Stimulated activated CD4-positive, alpha-beta T cell treated with anti-CD3 and anti-CD28 coated beads, Interleukin-12 subunit alpha, Interleukin-12 subunit beta, amount 100 ng/mL, for 4 hours (primary cell): Measurements from ENCODE around the gene TP53BP1.
"Not testable (repeated sequence)": the region's sequence is repeated elsewhere in the genome, so short reads cannot be mapped to it uniquely, and the experiment has no call there.

ENCODE experiments used
- DNase-seq: peaks from one replicate; pipeline ENCODE4 v3.0.0-alpha.2; 2020

TP53BP1 gene

DNA sequence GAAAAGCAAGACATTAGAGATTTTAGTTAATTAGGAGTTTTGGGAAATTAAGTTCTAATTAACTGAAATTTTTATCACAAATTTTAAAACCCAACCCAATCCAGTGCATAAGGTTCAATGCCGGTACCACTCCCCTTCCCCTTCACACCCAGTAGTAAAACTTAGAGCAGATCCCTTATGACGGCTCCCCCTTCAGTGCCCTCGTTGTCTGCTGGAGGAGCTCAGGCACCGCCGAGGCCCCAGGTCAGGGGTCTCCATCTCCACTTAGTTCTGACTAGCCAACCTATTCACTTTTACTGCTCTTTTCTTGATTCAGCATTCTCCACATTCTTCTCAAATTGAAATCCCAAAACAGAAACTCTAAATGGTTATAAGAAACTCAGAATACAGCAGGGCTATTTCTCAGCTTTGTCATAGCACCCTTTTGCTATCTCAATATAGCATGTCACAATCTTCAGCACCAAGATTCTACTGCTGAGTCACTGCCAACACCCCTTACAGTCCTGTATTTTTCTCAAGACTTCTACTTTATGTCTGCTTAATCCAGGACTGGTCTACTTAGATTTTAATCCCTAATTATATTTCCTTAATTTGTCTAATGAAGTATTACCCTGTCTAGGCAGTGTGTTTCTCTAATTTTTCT is 82.3 kb downstream of the TP53BP1 start:
- DNase-seq = no peak

DNA sequence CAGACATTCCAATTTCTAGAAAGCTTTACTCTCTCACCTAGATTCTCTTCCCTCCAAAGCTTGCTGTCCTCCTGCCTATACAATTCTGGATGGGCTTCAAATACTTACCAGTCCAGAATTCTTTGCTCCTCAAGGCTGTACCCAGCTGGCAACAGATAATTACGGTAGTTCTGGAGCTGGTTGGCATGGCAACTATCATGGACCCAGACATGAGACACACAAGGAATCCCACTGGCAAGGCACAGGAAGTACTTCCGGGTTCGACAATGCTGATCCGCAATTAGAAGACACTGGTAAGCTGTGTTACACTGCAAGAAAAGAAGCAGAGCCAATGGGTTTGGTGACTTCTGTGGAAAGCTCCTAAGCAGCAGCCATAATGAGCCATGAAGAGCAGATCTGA is 84.2 kb downstream of the TP53BP1 start:
- no peak for DNase-seq

DNA sequence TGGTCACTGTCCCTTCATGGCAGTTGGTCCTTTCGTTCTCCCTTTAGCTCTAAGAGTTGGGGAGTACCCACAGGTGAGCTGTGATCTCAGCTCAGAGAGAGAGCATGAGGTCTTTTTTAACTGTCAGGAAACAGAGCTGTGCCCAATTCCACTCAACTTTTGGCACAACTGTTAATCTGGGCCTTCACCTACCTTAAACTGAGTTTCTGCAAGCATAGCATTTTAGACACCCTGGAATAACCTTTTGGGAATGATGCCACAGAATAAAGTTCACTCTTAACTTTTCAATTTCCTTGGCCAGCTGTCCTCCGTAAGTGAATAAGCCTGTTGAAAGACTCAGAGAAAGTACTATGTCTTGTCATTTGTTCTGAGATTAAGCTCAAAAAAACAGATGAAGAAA is 86.1 kb downstream of the TP53BP1 start:
- DNase-seq = no peak

DNA sequence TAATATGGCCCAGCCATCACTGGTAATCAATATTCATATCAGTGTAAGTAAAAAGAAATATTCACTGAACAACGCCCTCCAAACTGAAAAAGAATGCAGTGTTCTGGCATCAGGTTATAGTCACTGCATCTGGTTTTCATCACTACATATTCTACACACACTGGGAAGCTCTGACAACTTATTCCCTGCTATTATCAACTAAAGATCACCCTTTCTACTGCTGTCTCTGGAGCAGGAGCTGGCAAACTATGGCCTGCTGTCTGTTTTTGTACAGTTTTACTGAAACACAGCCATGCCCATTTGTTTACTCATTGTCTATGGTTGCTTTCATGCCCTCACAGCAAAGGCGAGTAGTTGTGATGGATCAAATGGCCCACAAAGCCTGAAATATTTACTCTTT is 86.8 kb downstream of the TP53BP1 start:
- DNase-seq = no peak

DNA sequence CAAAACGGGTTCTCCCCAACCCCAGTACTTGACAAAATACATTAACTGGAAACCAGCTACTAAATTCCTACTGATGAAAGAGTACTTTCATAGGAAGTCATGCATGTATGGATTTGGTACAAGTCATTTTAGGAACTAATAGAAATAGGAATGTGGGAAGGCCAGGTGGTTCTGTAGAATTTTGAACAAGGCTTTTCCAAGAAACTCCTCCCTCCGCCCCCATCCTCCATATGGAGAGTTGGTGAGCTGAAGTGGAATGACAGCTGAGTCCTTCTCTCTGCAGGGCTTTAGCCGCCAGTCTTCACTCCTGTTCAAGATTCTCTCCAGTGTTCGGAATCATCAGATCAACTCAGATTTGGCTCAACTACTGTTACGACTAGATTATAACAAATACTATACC is 88.8 kb downstream of the TP53BP1 start:
- no peak for DNase-seq

DNA sequence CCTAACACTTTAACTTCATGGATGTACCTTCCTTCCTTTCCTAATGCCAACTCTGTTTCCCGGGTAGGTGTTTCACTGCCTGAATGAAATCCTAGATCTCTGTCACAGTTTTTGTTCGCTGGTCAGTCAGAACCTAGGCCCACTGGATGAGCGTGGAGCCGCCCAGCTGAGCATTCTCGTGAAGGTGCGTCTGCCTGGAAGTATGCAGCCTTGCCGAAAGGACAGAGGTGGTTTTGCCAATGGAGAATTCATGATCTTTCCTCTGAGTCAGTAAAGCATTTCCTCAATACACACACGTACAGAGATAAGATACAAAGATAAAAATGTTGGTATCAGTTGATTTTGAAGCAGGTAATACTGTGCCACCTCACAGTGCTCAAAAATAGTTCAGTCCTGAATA is 89.3 kb downstream of the TP53BP1 start:
- DNase-seq = no peak

DNA sequence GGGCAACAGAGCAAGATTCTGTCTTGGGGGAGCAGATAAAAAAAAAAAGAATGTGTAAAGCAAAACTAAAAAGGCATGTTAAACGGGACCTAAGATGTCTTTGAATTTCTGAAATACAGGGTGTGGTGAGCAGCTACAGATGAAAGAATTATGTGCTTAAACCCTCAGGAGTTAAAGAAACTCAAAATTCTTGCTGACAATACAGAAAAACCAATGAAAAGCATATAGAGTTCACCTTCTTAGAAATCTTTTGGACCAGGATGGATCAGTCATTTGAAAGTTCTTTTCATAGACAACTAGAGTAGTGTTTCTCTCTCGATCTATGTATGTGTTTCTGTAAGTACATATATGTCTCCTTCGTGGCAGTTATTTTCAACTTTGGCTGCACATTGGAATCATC is 90.7 kb downstream of the TP53BP1 start:
- DNase-seq = no peak

DNA sequence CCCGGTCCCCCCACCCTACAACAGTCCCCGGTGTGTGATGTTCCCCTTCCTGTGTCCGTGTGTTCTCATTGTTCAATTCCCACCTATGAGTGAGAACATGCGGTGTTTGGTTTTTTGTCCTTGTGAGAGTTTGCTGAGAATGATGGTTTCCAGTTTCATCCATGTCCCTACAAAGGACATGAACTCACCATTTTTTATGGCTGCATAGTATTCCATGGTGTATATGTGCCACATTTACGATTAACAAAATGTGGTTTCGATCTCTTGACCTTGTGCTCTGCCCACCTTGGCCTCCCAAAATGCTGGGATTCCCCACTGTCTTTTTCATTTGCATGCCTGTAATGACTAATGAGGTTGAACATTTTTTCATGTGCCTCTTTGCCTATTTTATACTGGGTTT is 99.4 kb downstream of the TP53BP1 start:
- DNase-seq = not testable (repeated sequence)

DNA sequence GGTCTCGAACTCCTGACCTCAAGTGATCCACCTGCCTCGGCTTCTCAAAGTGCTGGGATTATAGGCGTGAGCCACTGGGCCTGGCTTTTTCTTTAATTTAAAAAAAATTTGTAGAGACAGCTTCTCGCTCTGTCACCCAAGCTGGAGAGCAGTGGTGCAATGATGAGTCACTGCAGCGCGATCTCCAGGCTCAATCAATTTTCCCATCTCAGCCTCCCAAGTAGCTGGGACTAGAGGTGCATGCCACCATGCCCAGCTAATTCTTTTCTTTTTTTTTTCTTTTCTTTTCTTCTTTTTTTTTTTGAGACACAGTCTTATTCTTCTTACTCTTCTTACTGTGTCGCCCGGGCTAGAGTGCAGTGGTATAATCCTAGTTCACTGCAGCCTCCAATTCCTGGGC is 102.2 kb downstream of the TP53BP1 start:
- no peak for DNase-seq

DNA sequence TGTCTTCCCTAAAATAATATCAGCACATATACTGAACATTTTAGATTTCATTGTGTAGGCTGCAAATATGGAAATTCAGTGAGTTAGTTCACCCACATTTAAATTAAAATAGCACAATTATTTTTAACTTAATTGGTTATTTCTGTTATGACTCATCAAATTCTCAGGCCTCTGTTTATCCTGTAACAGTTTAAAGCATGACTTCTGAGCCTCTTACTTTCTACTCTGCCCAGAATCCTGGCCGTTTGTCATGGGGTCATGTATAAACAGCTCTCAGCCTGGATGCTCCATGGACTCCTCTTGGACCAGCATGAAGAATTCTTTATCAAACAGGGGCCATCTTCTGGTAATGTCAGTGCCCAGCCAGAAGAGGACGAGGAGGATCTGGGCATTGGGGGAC is 109.9 kb downstream of the TP53BP1 start:
- no peak for DNase-seq

DNA sequence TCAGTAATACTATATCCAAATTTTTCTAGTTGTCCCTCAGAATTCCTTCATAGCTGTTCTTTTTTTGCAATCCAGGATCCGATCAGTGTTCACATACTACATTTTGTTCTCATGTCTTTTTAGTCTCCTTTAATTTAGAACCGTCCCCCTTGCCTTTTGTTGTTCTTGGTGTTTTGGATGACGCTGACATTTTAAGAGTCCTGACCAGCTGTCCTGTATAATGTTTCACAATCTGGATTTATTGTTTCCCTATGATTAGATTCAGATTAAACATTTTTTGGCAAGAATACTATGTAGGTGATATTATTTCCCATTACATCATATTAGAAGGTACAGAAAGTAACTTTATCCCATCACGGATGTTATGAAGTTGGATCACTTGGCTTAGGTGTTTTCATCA is 110.6 kb downstream of the TP53BP1 start:
- no peak for DNase-seq

DNA sequence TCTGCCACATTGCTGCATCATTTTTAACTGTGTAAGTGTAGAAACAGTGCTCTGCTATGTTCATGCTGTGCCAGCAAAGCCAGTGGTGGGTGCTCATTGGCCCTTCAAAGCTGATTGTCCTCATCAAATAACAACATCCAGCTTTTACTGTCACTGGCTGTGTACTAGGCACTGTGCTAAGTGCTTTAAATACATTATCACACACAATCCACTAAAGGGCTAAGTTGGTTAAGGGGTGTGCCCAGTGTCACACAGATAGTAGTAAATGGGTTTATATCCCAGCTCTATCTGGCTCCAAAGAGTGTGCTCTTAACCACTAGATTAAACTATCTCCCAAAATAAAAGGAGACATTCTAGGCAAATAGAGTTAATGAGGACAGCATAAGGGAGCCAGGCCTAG is 114.4 kb downstream of the TP53BP1 start:
- DNase-seq = no peak

DNA sequence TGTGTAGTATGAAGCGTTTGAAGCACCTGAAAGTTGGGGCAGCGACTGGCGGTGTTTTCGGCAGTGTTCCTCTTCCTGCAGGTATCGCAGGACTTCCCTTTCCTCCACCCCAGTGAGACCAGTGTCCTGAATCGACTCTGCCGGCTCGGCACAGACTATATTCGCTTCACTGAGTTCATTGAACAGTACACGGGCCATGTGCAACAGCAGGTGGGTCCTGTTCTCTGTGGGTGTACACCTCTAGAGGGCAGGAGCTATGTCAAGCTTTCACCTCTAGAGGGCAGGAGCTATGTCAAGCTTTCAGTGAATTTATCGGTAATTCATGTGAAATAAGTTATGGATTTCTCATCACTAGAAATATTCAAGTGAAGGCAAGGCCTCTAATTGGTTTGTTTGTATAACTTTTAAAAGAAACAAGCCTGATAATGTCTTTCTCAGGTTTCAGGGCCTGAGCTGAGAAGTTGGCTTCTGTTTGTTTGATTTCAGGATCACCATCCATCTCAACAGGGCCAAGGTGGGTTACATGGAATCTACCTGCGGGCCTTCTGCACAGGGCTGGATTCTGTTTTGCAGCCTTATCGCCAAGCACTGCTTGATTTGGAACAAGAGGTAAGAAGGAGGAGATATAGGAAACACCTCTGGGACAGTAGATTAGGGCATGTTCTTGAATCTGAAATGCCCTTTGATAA is 116.8 kb downstream of the TP53BP1 start:
- DNase-seq = peak; percentile 16

DNA sequence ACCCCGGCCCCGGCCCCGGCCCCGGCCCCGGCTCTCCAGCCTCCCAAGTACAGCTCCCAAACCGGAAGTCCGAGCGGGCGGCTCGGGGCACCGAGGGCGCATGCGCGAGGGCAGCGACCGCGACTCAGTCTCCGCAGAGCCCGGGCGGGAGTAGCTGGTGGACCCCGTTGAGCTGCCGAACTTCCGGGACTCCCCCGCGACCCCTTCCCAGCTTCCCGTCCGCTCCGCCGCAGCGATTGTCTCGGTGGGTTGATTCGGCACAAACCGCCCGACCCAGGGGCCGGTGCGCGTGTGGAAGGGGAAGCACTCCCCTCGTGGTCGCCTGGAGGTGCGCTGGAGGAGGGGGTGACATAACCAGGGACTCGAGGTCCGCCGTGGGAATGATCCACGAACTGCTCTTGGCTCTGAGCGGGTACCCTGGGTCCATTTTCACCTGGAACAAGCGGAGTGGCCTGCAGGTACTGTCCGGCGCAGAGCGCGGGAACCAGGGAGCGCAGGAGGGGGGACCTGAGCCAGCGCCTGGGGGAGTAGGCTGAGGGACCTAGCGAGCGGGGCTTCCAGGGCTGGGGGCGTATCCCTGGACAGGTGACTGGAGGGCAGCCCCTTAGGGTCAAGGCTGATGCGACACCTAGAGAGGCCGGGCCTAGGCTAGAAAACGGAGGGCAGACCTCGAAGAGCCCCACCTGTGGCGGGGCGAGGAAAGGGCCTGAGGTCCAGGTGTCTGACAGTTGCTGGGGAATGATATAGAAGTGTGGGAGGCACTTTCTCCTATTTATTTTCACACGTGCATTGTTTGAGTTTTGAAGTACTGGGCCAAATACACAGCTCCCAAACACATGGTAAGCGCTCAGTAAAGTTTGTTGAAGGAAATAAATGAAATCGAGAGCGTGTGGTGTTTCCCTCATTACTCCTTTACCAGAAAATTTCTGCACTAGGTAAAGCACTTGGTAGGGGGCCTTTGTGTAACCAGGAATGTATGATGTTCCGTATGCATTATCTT is 121.7 kb downstream of the TP53BP1 start, which contains the start of the genes TUBGCP4 and ZSCAN29:
TUBGCP4 (plus strand) TSS at position 127 of the 1,000 bp plus-strand sequence; CDS start at position 381, 254 bp downstream.
ZSCAN29 (minus strand) TSS at position 69 of the 1,000 bp plus-strand sequence. CDS start 1,130 bp downstream, outside the sequence.
- peak; percentile 74 for DNase-seq

DNA sequence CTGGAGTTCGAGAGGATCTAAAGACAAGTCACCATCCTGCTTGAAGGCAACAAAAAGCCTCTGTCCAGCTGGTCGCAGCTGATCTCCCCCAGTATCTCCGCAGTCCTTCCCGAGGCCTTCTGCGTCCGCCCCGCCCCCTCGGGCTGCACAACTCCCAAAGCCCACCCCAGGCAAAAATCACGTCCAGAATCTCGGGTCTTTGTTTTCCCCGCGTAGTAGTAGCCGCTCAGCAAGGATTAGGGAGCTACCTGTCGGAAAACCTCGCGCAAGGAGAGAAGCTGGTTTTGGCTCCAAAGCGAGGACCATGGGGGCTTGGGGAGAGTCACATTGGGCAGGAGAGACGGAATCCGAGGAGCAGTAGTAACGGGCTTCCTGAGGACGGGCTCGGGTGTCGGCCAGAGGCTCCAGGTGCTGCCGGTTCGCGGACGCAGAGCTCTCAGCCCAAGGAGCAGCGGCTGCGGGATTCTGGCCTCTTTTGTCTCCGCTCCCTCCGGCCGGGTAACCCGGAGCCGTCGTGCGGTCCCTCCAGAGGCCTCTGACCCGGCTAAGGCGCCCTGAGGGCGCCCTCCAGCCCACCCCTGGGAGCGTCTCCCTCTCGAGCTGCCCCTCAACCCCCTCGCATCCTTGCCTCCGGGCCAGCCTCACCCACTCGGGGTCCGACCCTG is 122.5 kb downstream of the TP53BP1 start:
- no peak for DNase-seq

DNA sequence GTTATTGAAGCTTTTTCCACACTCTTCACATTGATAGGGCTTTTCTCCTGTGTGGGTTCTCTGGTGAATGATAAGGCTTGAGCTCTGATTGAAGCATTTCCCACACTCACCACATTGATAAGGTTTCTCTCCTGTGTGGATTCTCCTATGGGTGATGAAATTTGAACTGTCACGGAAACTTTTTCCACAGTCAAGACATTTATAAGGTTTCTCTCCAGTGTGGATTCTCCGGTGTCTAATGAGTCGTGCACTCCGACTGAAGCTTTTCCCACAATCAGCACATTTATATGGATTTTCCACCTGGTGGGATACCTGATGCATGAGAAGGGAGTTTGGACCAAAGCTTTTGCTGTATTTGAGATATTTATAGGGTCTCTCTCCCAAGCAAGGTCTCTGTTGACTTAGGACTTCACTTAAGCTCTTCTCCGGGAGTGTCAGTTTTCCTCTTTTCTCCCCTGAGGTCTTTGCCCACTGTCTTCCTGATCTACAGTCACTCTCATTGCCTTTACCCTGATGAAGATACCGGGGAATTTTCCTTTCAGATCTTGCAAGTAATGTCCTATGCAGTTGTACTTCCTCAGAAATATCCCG is 131.5 kb downstream of the TP53BP1 start:
- DNase-seq = no peak

DNA sequence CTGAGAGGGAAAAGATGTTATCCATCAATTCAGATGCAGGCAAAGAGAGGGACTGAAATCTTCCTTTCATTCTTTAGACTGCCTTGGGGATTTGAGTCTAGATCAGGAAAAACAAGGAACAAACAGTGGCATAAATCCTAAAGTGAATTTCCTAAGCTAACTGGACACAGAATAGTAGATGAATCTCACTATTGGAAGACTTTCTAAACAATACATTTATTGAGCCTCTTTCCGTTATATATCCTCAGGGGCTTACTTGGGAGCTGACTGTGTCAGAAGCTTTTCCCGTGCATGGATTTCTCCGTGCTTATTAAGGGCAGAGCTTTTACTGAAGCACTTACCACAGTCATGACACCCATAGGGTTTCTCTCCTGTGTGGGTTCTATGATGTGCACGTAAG is 132.1 kb downstream of the TP53BP1 start:
- DNase-seq = no peak
